ENCODE results near the gene PEX19.

Gene PEX19

GRCh38 chr1:160264795-160265307, 20.1 kb downstream of the PEX19 start:
- Histone ChIP-seq H2BK5ac (ENCODE audit: low read depth, low read length, poor library complexity) (no peak overlapping the region), H3K4me2 (ENCODE audit: low read length) (no peak overlapping the region), H4K12ac (ENCODE audit: low read depth, low read length) (no peak overlapping the region), H3K4me3 (ENCODE audit: low read depth, low read length) (no peak overlapping the region), H3K9me3 (ENCODE audit: insufficient read depth, low read depth, low read length) (no peaks in the 10 kb centered on the region), H2BK120ac (ENCODE audit: insufficient read depth, low read length, poor library complexity) (no peak overlapping the region), H3K79me1 (ENCODE audit: low read length) (peaks cover 9% of the 10 kb centered on the region), H3K27ac (ENCODE audit: low read depth, low read length) (no peak overlapping the region), H3K9ac (ENCODE audit: low read length) (no peak overlapping the region), H3K36me3 (ENCODE audit: control insufficient read depth in 1 of 2, insufficient read depth in 2 of 2, low read length in 2 of 2) (no peaks in the 10 kb centered on the region), H3K4me1 (ENCODE audit: control insufficient read depth in 1 of 2, insufficient read depth in 2 of 2, low read length in 2 of 2) (no peaks in the 10 kb centered on the region), H4K8ac (ENCODE audit: low read depth, low read length) (no peak overlapping the region), H3K27me3 (ENCODE audit: insufficient read depth, low read length) (no peaks in the 10 kb centered on the region), H2AK5ac (ENCODE audit: low read length) (no peak overlapping the region), H3K14ac (ENCODE audit: low read length) (no peak overlapping the region), H3K23ac (ENCODE audit: low read length) (no peak overlapping the region), H2BK12ac (ENCODE audit: low read length) (no peak overlapping the region), H3K4ac (ENCODE audit: low read depth, low read length) (no peak overlapping the region), H4K91ac (ENCODE audit: low read depth, low read length) (no peak overlapping the region), H3K18ac (ENCODE audit: low read length) (no peak overlapping the region), H2AFZ (ENCODE audit: insufficient read depth, low read length, poor library complexity) (no peak overlapping the region), H3K79me2 (ENCODE audit: control insufficient read depth, insufficient read depth, low read length, poor library complexity) (peaks cover 6% of the 10 kb centered on the region)
- no CpG with 5 or more reads among the region's 4 CpGs for WGBS (ENCODE audit: extremely low coverage, insufficient coverage, insufficient read length)
- no peak for DNase-seq

- Histone ChIP-seq H3K18ac (ENCODE audit: low read length) (peak within 1 kb of the TSS; percentile 70), H3K79me1 (ENCODE audit: low read length) (peaks cover 9% of the 10 kb centered on the region), H3K23ac (ENCODE audit: low read length) (no peak within 1 kb of the TSS), H3K4ac (ENCODE audit: low read depth, low read length) (peak within 1 kb of the TSS; percentile 62), H2AFZ (ENCODE audit: insufficient read depth, low read length, poor library complexity) (peak within 1 kb of the TSS; percentile 71), H3K14ac (ENCODE audit: low read length) (peak within 1 kb of the TSS; percentile 92), H3K4me2 (ENCODE audit: low read length) (peak within 1 kb of the TSS; percentile 81), H3K4me1 (ENCODE audit: control insufficient read depth in 1 of 2, insufficient read depth in 2 of 2, low read length in 2 of 2) (no peaks in the 10 kb centered on the region), H3K27ac (ENCODE audit: low read depth, low read length) (peak within 1 kb of the TSS; percentile 39), H2BK5ac (ENCODE audit: low read depth, low read length, poor library complexity) (peak within 1 kb of the TSS; percentile 66), H3K4me3 (ENCODE audit: low read depth, low read length) (peak within 1 kb of the TSS; percentile 93), H2BK120ac (ENCODE audit: insufficient read depth, low read length, poor library complexity) (peak within 1 kb of the TSS; percentile 40), H4K12ac (ENCODE audit: low read depth, low read length) (peak within 1 kb of the TSS; percentile 88), H3K36me3 (ENCODE audit: control insufficient read depth in 1 of 2, insufficient read depth in 2 of 2, low read length in 2 of 2) (no peaks in the 10 kb centered on the region), H4K91ac (ENCODE audit: low read depth, low read length) (peak within 1 kb of the TSS; percentile 78), H4K8ac (ENCODE audit: low read depth, low read length) (peak within 1 kb of the TSS; percentile 91), H3K9ac (ENCODE audit: low read length) (peak within 1 kb of the TSS; percentile 92), H3K27me3 (ENCODE audit: insufficient read depth, low read length) (no peaks in the 10 kb centered on the region), H3K9me3 (ENCODE audit: insufficient read depth, low read depth, low read length) (no peaks in the 10 kb centered on the region), H2BK12ac (ENCODE audit: low read length) (no peak within 1 kb of the TSS), H3K79me2 (ENCODE audit: control insufficient read depth, insufficient read depth, low read length, poor library complexity) (peaks cover 6% of the 10 kb centered on the region), H2AK5ac (ENCODE audit: low read length) (peak within 1 kb of the TSS; percentile 56)
- WGBS (ENCODE audit: extremely low coverage, insufficient coverage, insufficient read length), result no CpG with 5 or more reads among the region's 67 CpGs
- peak; percentile 98 to 99 for DNase-seq
These were observed 22.8 kb downstream of the PEX19 start, which contains the start of gene DCAF8 for GRCh38 chr1:160261893-160262794. Gene DCAF8, minus strand, starts transcription at chr1:160262549. Its CDS starts 18,541 bp downstream, at chr1:160244008.

- no peaks in the 10 kb centered on the region for H3K27me3 ChIP-seq (ENCODE audit: insufficient read depth, low read length)
- peak overlapping the region; percentile 71 for H2AFZ ChIP-seq (ENCODE audit: insufficient read depth, low read length, poor library complexity)
- H3K9ac ChIP-seq (ENCODE audit: low read length), result peak overlapping the region; percentile 26
- peak overlapping the region; percentile 70 for H3K18ac ChIP-seq (ENCODE audit: low read length)
- peaks cover 6% of the 10 kb centered on the region for H3K79me2 ChIP-seq (ENCODE audit: control insufficient read depth, insufficient read depth, low read length, poor library complexity)
- no peak overlapping the region for H3K4ac ChIP-seq (ENCODE audit: low read depth, low read length)
- H3K23ac ChIP-seq (ENCODE audit: low read length), result no peak overlapping the region
- peak overlapping the region; percentile 93 for H3K4me3 ChIP-seq (ENCODE audit: low read depth, low read length)
- H3K14ac ChIP-seq (ENCODE audit: low read length), result peak overlapping the region; percentile 92
- H4K12ac ChIP-seq (ENCODE audit: low read depth, low read length), result no peak overlapping the region
- WGBS (ENCODE audit: extremely low coverage, insufficient coverage, insufficient read length), result no CpG with 5 or more reads among the region's 8 CpGs
- H3K9me3 ChIP-seq (ENCODE audit: insufficient read depth, low read depth, low read length), result no peaks in the 10 kb centered on the region
- H2BK12ac ChIP-seq (ENCODE audit: low read length), result no peak overlapping the region
- H3K4me1 ChIP-seq (ENCODE audit: control insufficient read depth in 1 of 2, insufficient read depth in 2 of 2, low read length in 2 of 2), result no peaks in the 10 kb centered on the region
- H2AK5ac ChIP-seq (ENCODE audit: low read length), result no peak overlapping the region
- H4K91ac ChIP-seq (ENCODE audit: low read depth, low read length), result peak overlapping the region; percentile 78
- no peaks in the 10 kb centered on the region for H3K36me3 ChIP-seq (ENCODE audit: control insufficient read depth in 1 of 2, insufficient read depth in 2 of 2, low read length in 2 of 2)
- peaks cover 9% of the 10 kb centered on the region for H3K79me1 ChIP-seq (ENCODE audit: low read length)
- H4K8ac ChIP-seq (ENCODE audit: low read depth, low read length), result peak overlapping the region; percentile 91
- H2BK120ac ChIP-seq (ENCODE audit: insufficient read depth, low read length, poor library complexity), result peak overlapping the region; percentile 40
- H2BK5ac ChIP-seq (ENCODE audit: low read depth, low read length, poor library complexity), result peak overlapping the region; percentile 66
- DNase-seq, result peak; percentile 68 to 72
- peak overlapping the region; percentile 53 for H3K4me2 ChIP-seq (ENCODE audit: low read length)
- H3K27ac ChIP-seq (ENCODE audit: low read depth, low read length), result peak overlapping the region; percentile 35
These were observed 23.4 kb downstream of the PEX19 start for GRCh38 chr1:160261556-160261892.

- Histone ChIP-seq H2BK12ac (ENCODE audit: low read length) (no peak overlapping the region), H3K27ac (ENCODE audit: low read depth, low read length) (no peak overlapping the region), H4K91ac (ENCODE audit: low read depth, low read length) (no peak overlapping the region), H3K79me1 (ENCODE audit: low read length) (peaks cover 9% of the 10 kb centered on the region), H3K9ac (ENCODE audit: low read length) (no peak overlapping the region), H3K4me2 (ENCODE audit: low read length) (peak overlapping the region; percentile 49), H3K27me3 (ENCODE audit: insufficient read depth, low read length) (no peaks in the 10 kb centered on the region), H4K12ac (ENCODE audit: low read depth, low read length) (no peak overlapping the region), H3K9me3 (ENCODE audit: insufficient read depth, low read depth, low read length) (no peaks in the 10 kb centered on the region), H2AFZ (ENCODE audit: insufficient read depth, low read length, poor library complexity) (no peak overlapping the region), H2BK5ac (ENCODE audit: low read depth, low read length, poor library complexity) (no peak overlapping the region), H3K4ac (ENCODE audit: low read depth, low read length) (peak overlapping the region; percentile 95), H3K4me1 (ENCODE audit: control insufficient read depth in 1 of 2, insufficient read depth in 2 of 2, low read length in 2 of 2) (no peaks in the 10 kb centered on the region), H3K14ac (ENCODE audit: low read length) (no peak overlapping the region), H3K36me3 (ENCODE audit: control insufficient read depth in 1 of 2, insufficient read depth in 2 of 2, low read length in 2 of 2) (no peaks in the 10 kb centered on the region), H2AK5ac (ENCODE audit: low read length) (no peak overlapping the region), H3K23ac (ENCODE audit: low read length) (no peak overlapping the region), H3K4me3 (ENCODE audit: low read depth, low read length) (no peak overlapping the region), H2BK120ac (ENCODE audit: insufficient read depth, low read length, poor library complexity) (no peak overlapping the region), H3K79me2 (ENCODE audit: control insufficient read depth, insufficient read depth, low read length, poor library complexity) (peaks cover 6% of the 10 kb centered on the region), H4K8ac (ENCODE audit: low read depth, low read length) (no peak overlapping the region), H3K18ac (ENCODE audit: low read length) (no peak overlapping the region)
- peak in 1 of 2 donors; percentile 12 for DNase-seq
- no CpG with 5 or more reads among the region's 6 CpGs for WGBS (ENCODE audit: extremely low coverage, insufficient coverage, insufficient read length)
These were observed 24.2 kb downstream of the PEX19 start for GRCh38 chr1:160260406-160261382.
